Ishikawa (cell line): ENCODE data around the gene SHISA9.

ENCODE experiments used
- EP300 ChIP-seq: IDR thresholded peaks from 2 replicates; pipeline ENCODE4 v1.6.1; 2012; ENCODE audit warnings: borderline replicate concordance
- RAD21 ChIP-seq: IDR thresholded peaks from 2 replicates; pipeline ENCODE4 v1.6.1; 2012; ENCODE audit warnings: low read depth

DNA sequence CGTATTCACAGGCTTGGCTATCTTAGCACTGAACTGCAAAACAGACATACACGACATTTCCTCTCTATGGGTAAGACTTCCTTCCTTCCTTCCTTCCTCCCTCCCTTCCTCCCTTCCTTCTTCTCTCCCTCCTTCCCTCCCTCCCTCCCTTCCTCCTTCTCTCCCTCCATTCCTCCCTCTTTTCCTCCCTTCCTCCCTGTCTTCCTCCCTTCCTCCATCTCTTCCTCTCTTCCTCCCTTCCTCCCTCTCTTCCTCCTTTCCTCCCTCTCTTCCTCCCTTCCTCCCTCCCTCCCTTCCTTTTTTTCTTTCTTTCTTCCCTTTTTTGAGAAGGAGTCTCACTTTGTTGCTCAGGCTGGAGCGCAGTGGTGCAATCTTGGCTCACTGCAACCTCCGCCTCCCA lies 22.4 kb upstream of the SHISA9 start:
- TF ChIP-seq EP300 (no peak), RAD21 (no peak)
